Esophagus muscularis mucosa (tissue), 4 donors: ENCODE data around the gene CAMKK2.
"Not testable (repeated sequence)": the region's sequence is repeated elsewhere in the genome, so short reads cannot be mapped to it uniquely, and the experiment has no call there.

Source experiments
- EP300 ChIP-seq: sonication (generic); formaldehyde crosslinking; IDR thresholded peaks from one replicate; pipeline ENCODE4 v1.6.1; 2017; ENCODE audit warnings: antibody characterized with exemption
- POLR2A ChIP-seq: fragments of 450-650 bp; IDR thresholded peaks from one replicate; pipeline ENCODE4 v1.6.1; 2017; ENCODE audit warnings: antibody characterized with exemption, moderate library complexity, mild to moderate bottlenecking, low read depth
- POLR2AphosphoS5 ChIP-seq, 2 donors: sonication (generic); formaldehyde crosslinking; IDR thresholded peaks; one replicate each; pipeline ENCODE4 v1.6.1; 2017; ENCODE audit warnings: antibody characterized with exemption in 2 of 2
- TF ChIP-seq, protein P1 (sequence below), 3 experiments: fragments of 200-600 bp in 2 of 3; fragments of 450-650 bp in 1 of 3; sonication (generic) in 2 of 3; IDR thresholded peaks; one replicate each; pipeline ENCODE4 v1.5.1; 2017 to 2019; ENCODE audit warnings: antibody characterized with exemption in 3 of 3, mild to moderate bottlenecking in 2 of 3, moderate library complexity in 1 of 3

- not testable (repeated sequence) for TF ChIP-seq POLR2A; POLR2AphosphoS5 (IDR thresholded peaks at IDR 0.05); EP300
- TF ChIP-seq, protein P1, sequence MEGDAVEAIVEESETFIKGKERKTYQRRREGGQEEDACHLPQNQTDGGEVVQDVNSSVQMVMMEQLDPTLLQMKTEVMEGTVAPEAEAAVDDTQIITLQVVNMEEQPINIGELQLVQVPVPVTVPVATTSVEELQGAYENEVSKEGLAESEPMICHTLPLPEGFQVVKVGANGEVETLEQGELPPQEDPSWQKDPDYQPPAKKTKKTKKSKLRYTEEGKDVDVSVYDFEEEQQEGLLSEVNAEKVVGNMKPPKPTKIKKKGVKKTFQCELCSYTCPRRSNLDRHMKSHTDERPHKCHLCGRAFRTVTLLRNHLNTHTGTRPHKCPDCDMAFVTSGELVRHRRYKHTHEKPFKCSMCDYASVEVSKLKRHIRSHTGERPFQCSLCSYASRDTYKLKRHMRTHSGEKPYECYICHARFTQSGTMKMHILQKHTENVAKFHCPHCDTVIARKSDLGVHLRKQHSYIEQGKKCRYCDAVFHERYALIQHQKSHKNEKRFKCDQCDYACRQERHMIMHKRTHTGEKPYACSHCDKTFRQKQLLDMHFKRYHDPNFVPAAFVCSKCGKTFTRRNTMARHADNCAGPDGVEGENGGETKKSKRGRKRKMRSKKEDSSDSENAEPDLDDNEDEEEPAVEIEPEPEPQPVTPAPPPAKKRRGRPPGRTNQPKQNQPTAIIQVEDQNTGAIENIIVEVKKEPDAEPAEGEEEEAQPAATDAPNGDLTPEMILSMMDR (IDR thresholded peaks at IDR 0.05), result not testable (repeated sequence)
Measured at GRCh38 chr12:121257704-121258449, 38.6 kb downstream of the CAMKK2 start.
